GM19240 (cell line): ENCODE results near the gene SLC17A4.
"Not testable (repeated sequence)": the region's sequence is repeated elsewhere in the genome, so short reads cannot be mapped to it uniquely, and the experiment has no call there.

Source experiments
- DNase-seq: peaks from one replicate; pipeline ENCODE4 v3.0.0; 2011; ENCODE audit warnings: low spot score; ENCODE audit not compliant: insufficient read length

Gene SLC17A4

DNA sequence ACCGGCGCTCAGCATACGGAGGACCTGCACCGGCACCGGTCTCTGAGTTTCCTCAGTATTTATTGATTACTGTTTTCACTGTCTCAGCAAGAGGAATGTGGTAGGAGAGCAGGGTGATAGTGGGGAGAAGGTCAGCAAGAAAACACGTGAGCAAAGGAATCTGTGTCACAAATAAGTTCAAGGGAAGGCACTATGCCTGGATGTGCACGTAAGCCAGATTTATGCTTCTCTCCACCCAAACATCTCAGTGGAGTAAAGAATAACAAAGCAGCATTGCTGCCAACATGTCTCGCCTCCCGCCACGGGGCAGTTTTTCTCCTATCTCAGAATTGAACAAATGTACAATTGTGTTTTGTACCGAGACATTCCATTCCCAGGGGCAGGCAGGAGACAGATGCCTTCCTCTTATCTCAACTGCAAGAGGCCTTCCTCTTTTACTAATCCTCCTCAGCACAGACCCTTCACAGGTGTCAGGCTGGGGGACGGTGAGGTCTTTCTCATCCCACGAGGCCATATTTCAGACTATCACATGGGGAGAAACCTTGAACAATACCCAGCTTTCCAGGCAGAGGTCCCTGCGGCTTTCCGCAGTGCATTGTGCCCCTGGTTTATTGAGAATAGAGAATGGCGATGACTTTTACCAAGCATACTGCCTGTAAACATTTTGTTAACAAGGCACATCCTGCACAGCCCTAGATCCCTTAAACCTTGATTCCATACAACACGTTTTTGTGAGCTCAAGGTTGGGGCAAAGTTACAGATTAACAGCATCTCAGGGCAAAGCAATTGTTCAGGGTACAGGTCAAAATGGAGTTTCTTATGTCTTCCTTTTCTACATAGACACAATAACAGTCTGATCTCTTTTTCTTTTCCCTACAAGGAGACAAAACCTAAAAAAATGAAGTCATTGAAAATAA is 5.7 kb upstream of the SLC17A4 start:
- DNase-seq, result not testable (repeated sequence)

DNA sequence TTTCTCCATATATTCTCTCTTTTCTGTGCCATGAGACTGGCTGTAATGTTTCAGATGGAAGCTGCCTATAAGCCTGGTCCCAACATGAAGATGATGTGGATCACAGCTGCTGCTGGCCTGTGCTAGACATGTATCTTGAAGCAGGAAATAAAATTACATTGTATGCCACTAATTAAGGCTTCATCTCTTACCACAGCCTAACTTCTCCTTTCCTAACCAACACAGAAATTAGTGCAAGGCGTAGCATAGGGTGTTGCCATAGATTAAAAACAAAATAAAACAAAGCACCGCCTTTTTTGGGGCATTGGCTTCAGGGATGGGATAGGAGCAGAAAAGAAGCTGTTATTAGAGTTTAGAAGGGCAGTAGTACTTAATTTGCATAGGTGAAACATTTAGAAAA is 4.7 kb upstream of the SLC17A4 start:
- DNase-seq, result no peak

DNA sequence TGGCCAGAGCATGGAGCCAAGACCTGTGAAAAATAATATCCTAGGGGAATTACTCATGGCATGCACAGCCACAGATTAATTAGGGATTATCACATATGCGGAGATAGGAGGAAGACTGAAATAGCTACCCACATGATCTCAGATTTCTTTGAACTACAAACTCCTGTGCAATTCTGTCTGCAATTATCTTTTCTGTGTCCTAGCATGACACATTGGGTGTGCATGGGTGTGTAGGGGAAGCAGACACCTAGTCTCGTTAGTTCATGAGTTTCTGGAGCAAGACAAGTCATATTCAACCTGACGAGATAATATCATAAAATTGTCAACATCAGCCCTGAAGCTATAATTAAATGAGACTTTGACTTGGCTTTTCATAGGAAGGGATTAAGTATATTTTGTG is 3.6 kb upstream of the SLC17A4 start:
- no peak for DNase-seq

GRCh38 chr6:25753079-25753478 is 1.5 kb upstream of the SLC17A4 start:
- DNase-seq, result no peak

DNA sequence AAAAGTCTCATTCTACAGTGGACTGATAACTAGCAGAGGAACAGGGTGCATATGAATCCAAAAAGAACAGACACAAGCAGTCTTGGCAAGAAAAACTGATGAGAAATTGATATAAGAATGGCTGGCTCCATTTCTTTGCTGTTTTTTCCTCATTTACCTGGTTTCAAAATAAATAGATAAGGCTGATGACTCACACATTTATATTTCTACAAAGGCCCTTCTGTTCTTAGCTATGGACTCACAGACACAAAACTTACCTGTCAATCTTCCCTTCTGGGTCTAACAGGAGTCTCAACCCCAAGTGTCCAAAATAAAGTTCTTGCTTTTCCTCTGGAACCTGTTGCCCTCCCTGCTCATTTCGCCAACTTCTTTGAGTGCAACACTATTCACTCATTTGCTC is 941 bp downstream of the SLC17A4 start:
- DNase-seq, result no peak

- no peak for DNase-seq
These were observed 2.1 kb downstream of the SLC17A4 start for GRCh38 chr6:25756382-25757363.

GRCh38 chr6:25757936-25758642 is 3.5 kb downstream of the SLC17A4 start:
- DNase-seq, result no peak

DNA sequence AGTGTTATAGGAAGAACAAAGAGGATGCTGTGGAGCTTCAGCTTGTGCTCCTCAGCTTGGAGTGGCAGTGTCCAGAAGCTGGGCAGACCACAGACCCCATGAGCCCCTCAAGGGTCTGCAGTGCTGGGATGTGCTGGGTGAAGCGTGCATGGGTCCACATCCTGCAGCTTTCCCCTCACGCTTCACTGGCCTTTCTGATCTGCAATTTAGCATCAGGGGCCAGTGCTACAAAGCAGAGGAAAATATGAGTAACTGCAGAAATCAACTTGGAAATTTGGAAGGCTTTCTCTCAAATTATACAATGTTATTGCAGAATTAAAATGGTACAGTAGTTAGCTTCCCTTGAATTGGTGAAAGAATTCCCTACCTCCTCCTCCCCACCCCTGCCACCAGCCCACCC is 10.1 kb downstream of the SLC17A4 start:
- DNase-seq, result no peak

DNA sequence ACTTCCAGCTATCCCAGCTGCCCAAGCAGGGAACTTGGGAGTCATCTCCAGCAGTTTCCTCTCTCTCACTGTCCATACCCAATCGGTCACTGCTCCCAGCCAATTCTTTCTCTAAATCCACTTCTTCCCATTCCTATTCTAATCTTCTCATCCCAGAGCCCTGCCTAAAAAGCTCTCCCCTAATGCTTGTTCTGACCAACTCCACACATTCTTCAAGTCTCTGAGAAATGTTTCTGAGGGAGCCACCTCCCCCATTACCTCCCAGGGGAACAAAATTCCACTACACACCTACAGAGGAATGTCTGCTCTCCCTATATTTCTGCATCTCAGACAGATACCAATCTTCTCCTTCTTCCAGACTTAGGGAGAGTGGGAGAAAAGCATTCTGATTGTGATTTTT is 14.0 kb downstream of the SLC17A4 start:
- DNase-seq, result no peak

- no peak for DNase-seq
These were observed 15.4 kb downstream of the SLC17A4 start for GRCh38 chr6:25769983-25770382.

- DNase-seq, result no peak
These were observed 19.7 kb downstream of the SLC17A4 start for GRCh38 chr6:25774120-25774715.

- no peak for DNase-seq
These were observed 22.5 kb downstream of the SLC17A4 start for GRCh38 chr6:25777031-25777430.

DNA sequence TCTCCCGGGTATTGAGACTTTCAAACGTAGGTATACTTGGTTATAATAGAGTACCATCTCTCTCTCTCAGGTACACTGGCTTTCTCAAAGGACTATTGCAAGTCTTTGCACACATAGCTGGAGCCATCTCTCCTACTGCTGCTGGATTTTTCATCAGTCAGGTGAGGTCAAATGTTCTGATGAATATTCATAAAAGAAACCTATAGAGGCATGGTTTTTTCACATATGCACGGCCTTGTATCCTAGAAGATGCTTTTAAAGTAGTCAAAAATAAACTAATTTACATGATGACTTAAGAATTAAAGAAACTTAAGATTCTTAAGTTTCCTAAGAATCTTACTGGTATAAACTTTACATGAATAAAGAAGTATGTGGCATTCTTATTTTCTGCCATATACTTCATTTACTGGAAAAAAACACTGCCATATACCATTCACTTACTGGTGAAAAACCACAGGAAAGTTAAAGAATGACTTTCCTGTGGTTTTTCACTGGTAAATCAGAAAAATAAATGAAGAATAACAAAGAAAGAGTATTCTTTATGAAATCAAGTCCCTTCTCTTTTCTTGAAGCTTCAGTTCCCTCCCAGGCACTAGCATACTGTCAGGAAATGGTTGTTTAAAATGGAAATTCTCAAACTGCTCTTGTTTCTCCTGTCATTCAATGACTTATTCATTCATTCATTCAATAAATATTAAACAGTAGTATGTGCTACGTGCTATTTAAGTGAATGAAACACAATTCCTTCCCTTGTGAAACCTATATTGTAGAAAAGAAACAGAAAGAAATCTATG is 23.5 kb downstream of the SLC17A4 start:
- no peak for DNase-seq

DNA sequence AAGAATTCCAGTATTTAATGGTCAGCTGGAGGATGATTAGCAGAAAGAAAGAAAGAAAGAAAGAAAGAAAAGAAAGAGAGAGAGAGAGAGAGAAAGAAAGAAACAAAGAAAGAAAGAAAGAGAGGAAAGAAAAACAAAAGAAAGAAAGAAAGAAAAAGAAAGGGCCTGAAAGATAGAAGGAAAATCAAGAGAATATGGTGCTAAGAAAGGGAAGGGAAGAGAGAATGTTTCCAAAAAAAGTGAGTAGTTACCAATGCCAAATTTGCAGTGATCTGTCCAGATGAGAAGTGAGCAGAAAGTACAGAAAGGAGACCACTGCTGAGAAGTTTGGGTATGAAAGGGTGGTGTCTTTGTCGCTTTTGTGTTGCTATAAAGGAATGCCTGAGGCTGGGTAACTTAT is 26.6 kb downstream of the SLC17A4 start:
- no peak for DNase-seq

- DNase-seq, result no peak
These were observed 32.9 kb downstream of the SLC17A4 start for GRCh38 chr6:25787428-25787827.

- no peak for DNase-seq
These were observed 33.9 kb downstream of the SLC17A4 start for GRCh38 chr6:25788305-25788922.

DNA sequence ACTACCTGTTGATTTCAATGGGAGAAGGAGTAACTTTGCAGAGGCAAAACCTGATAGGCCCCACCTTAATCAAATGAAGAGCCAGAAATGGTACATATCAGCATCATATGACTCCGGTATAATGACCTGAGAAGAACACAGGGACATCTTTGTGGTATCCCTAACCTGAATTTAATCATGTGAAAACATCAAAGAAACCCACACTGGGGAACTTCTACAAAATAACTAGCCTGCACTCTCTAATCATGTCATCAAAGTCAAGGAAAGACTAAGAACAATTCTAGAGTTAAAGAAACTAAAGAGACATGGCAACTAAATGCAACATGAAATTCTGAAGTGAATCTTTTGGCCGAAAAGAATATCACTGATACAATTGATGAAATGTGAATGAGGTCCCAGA is 34.9 kb downstream of the SLC17A4 start:
- DNase-seq, result no peak

DNA sequence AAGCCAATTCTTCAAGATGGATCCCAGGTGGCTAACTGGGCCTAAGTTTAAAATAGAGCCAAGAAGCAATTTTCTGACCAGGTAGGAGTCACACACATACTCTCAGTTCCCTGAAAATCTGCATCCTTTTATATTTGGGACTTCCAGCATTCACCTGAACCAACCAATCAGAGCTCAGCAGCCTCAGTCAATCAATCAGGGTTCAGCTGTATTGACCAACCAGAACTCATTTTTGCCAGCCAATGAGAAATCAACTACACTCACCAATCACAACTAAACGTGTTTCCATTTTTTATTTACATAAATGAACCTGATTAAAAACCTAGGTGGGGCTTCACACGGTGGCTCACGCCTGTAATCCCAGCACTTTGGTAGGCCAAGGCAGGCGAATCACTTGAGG is 37.5 kb downstream of the SLC17A4 start:
- no peak for DNase-seq

- DNase-seq, result no peak
These were observed 39.4 kb downstream of the SLC17A4 start for GRCh38 chr6:25793970-25794369.

DNA sequence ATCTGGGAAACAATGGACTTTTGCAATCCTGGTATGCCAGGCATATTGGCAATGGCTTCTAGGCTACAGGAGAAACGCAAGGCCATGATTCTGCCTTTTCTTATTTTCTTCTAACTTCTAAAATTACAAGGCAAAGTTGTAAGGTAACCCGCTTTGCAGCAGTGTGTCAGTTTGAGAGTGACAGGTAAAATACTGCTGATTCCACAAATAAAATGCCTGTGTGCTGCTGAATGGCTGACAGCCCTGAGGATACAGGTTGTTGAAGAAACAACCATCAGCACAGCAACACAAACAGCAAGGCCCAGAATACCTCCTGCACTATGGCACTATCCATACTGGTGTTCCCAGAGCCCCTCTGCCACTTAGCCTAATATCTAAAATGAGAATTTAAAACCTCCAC is 40.2 kb downstream of the SLC17A4 start:
- DNase-seq, result no peak
